A673 (cell line): ENCODE measurements around the gene NLN. TPM values are rescaled to one million over a fixed set of nuclear protein-coding genes. Genes with fewer than 3 reads are reported as not detected.

Experiments
- BruUV-seq: library from RNA; stranded (reverse); fragments of 400-500 nt; replicated peaks from 2 replicates; lab custom pipeline; 2021; lab: Mats Ljungman, UMichigan
- CTCF ChIA-PET: fragments of 300-600 bp; sonication (Branson Sonifier 250); formaldehyde crosslinking; loops from one replicate; lab custom pipeline; 2022; ENCODE audit warnings: antibody characterized with exemption; lab: Charles Lee
- POLR2A ChIA-PET: fragments of 300-600 bp; sonication (Branson Sonifier 250); formaldehyde crosslinking; loops from one replicate; lab custom pipeline; 2022; ENCODE audit warnings: antibody characterized with exemption; ENCODE audit not compliant: low non-redundant PET; lab: Charles Lee
- DNase-seq: peaks from one replicate; pipeline ENCODE4 v3.0.0-alpha.2; 2015; ENCODE audit warnings: low spot score
- H3K27ac ChIP-seq: fragments of 200-600 bp; sonication (generic); 2 replicates; pipeline ENCODE4 v1.5.1; 2016; ENCODE audit warnings: mixed run types, low read depth, mild to moderate bottlenecking, mixed read lengths, antibody characterized with exemption, low read length; ENCODE audit not compliant: poor library complexity, severe bottlenecking
- H3K27me3 ChIP-seq: fragments of 200-600 bp; sonication (generic); replicated peaks from 2 replicates; pipeline ENCODE4 v1.6.1; 2017; ENCODE audit warnings: mixed run types, low read depth, mild to moderate bottlenecking, mixed read lengths, antibody characterized with exemption, low read length; ENCODE audit not compliant: insufficient read depth, poor library complexity
- H3K36me3 ChIP-seq: fragments of 200-600 bp; sonication (generic); 2 replicates; pipeline ENCODE4 v1.6.1; 2016; ENCODE audit warnings: mixed run types, mild to moderate bottlenecking, mixed read lengths, antibody characterized with exemption, low read length; ENCODE audit not compliant: insufficient read depth, poor library complexity, severe bottlenecking
- H3K4me1 ChIP-seq: fragments of 200-600 bp; sonication (generic); 2 replicates; pipeline ENCODE4 v1.6.1; 2017; ENCODE audit warnings: mixed run types, mild to moderate bottlenecking, mixed read lengths, antibody characterized with exemption, low read length; ENCODE audit not compliant: insufficient read depth, poor library complexity, severe bottlenecking
- H3K4me3 ChIP-seq: fragments of 200-600 bp; sonication (generic); 2 replicates; pipeline ENCODE4 v1.5.1; 2016; ENCODE audit warnings: low read depth, mixed run types, mild to moderate bottlenecking, mixed read lengths, low read length; ENCODE audit not compliant: poor library complexity, severe bottlenecking
- H3K9me3 ChIP-seq: fragments of 200-600 bp; sonication (generic); 2 replicates; pipeline ENCODE4 v1.6.1; 2016; ENCODE audit warnings: mixed run types, low read depth, mild to moderate bottlenecking, mixed read lengths, antibody characterized with exemption, low read length; ENCODE audit not compliant: poor library complexity, severe bottlenecking
- CTCF ChIP-seq: fragments of 300-800, 200-600 bp; sonication (generic); conservative IDR thresholded peaks from 2 replicates; pipeline ENCODE4 v1.5.1; 2017; ENCODE audit warnings: low read depth, mild to moderate bottlenecking, antibody characterized with exemption, low read length, moderate library complexity, mixed read lengths
- EZH2 ChIP-seq: fragments of 200-600 bp; sonication (generic); IDR thresholded peaks from 2 replicates; pipeline ENCODE4 v1.6.1; 2017; ENCODE audit warnings: borderline replicate concordance, low read depth, mild to moderate bottlenecking, mixed read lengths, antibody characterized with exemption, low read length; ENCODE audit not compliant: poor library complexity, severe bottlenecking
- intact Hi-C: fragments of 100-400 bp; cut with micrococcal nuclease; formaldehyde crosslinking; loops from one replicate; pipeline ENCODE4 v1.10.0; 2022; ENCODE audit not compliant: unreplicated experiment
- total RNA-seq: library from RNA; stranded (reverse); gene quantifications from 2 replicates; pipeline ENCODE4 v1.2.3, GENCODE V29; 2021

NLN gene
- total RNA-seq, 1 experiment from 2014 or later: 99.9 TPM

- no TSS peak for BruUV-seq
- no peak for TF ChIP-seq CTCF
- TF ChIP-seq EZH2: no peak
- ChIA-PET POLR2A (no interaction called here), CTCF (no interaction called here)
- H3K27ac ChIP-seq: no peak overlapping the region
- H3K4me1 ChIP-seq: no peaks in the 10 kb centered on the region
- DNase-seq: no peak
- intact Hi-C loops: no loop called here
- H3K27me3 ChIP-seq: no peaks in the 10 kb centered on the region
- H3K9me3 ChIP-seq: peaks cover 15% of the 10 kb centered on the region
- no peak overlapping the region for H3K4me3 ChIP-seq
- peaks cover 13% of the 10 kb centered on the region for H3K36me3 ChIP-seq
These were observed 78.8 kb downstream of the NLN start for GRCh38 chr5:65800775-65801174.

GRCh38 chr5:65801352-65801783, 79.4 kb downstream of the NLN start:
- TF ChIP-seq CTCF: no peak
- intact Hi-C loops: no loop called here
- no peak overlapping the region for H3K27ac ChIP-seq
- H3K4me1 ChIP-seq: no peaks in the 10 kb centered on the region
- no TSS peak for BruUV-seq
- H3K4me3 ChIP-seq: no peak overlapping the region
- DNase-seq: no peak
- H3K27me3 ChIP-seq: no peaks in the 10 kb centered on the region
- peaks cover 15% of the 10 kb centered on the region for H3K9me3 ChIP-seq
- ChIA-PET CTCF (no interaction called here), POLR2A (no interaction called here)
- H3K36me3 ChIP-seq: peaks cover 13% of the 10 kb centered on the region

GRCh38 chr5:65802080-65802479, 80.1 kb downstream of the NLN start:
- ChIA-PET POLR2A (no interaction called here), CTCF (no interaction called here)
- no peaks in the 10 kb centered on the region for H3K4me1 ChIP-seq
- no peaks in the 10 kb centered on the region for H3K27me3 ChIP-seq
- peaks cover 10% of the 10 kb centered on the region for H3K36me3 ChIP-seq
- TF ChIP-seq EZH2 (no peak), CTCF (no peak)
- no peak for DNase-seq
- intact Hi-C loops: no loop called here
- no peak overlapping the region for H3K4me3 ChIP-seq
- peaks cover 15% of the 10 kb centered on the region for H3K9me3 ChIP-seq
- BruUV-seq: no TSS peak
- no peak overlapping the region for H3K27ac ChIP-seq
